D341Med (cell line): ENCODE results near the gene BNIP1.

Experiments used
- DNase-seq: peaks from one replicate; pipeline ENCODE4 v3.0.0; 2012; ENCODE audit warnings: low spot score

Gene BNIP1

DNA sequence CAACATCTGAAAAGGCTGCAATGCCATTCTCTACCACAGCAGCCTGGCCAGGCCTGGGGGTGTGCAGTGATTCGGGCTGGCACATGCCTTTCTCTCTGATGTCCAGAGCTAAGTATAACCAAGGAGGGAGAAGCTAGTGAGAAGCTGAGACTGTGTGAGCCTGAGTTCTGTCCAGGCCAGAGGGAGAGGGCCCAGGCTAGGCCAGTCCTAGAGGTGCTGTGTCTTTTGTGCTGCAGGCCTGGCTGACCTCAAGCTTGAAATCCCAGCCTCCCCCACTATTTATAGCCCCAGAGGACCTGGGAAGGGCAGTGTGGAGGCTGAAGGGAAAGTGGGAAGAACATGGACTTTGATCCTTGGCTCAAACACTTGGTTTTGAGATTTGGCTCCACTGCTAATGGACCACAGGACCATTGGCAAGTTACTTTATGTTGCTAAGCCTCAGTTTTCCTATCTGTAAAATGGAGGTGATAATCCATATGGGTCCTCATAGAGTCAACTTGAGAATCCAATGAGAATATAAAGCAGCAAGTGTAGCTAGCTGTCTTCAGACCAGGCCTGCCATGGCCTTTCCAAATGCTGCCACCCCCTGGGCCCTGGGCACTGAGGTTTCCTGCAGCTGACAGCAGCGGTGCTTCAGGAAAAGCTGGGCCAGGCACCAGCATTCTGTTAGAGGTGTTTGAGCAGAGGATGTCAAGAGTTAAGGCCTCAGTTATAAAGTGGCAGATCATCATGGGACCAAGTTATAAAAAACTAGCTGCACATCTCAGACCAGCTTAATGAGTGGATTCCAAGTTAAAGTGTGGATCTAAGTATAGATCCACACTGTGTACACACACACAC is 21.1 kb downstream of the BNIP1 start:
- DNase-seq = no peak

DNA sequence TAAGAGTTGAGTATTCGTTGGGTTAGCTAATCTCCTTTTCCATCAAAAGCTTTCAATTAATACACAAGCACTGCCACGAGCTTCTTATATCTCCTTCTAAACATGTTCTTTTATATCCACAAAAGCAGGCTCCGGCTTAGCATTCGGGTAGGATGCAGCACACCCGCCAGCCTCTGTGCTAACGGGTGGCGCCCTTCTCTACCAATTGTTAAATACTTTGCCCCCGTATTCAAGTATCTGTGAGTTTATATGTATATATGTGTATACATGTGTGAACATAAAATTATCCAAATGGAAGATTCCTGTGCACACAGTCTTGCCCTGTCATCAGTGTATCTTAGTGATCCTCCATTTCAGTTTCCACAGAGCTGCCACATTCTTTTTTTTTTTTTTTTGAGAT is 27.8 kb downstream of the BNIP1 start:
- DNase-seq = no peak

DNA sequence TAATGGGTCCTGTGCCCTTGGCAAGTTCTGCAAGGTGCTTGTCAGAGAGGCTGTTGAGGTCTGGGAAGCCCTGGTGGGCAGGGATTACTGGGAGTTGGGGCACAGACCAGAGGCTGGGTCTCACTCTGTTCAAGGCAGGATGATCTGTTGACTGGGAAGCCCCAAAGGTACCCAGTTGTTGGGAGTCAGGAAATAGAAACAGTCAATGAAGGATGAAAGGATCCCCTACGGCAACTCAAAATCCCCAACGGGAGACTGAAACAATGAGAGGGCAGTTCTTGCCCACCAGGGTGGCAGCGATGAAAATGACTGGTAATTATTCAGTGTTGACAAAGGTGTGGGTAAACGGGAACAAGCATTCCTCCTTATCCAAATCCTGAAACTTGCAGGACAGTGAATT is 31.2 kb downstream of the BNIP1 start:
- DNase-seq = no peak

DNA sequence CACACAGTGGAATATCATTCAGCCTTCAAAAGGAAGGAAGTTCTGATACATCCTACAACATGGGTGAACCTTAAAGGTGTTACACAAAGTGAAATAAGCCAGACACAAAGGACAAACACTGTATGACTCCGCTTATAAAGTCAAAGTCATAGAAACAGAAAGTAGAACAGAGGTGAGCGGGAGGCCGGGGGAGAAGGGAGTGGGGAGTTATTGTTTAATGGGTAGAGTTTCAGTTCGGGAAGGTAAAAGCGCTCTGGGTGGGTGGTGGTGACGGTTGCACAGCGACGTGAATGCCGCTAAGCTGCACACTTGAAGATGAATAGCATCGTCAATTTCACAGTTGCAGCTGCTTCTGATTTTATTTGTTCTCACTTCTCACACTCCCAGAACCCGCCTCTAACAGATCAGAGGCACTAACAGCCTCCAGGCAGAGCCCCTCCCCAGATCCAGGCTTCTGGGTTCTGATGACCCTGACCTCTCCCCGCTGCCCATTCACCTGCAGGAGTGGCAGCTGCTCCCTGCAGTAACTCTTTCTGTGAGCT is 34.1 kb downstream of the BNIP1 start:
- no peak for DNase-seq

DNA sequence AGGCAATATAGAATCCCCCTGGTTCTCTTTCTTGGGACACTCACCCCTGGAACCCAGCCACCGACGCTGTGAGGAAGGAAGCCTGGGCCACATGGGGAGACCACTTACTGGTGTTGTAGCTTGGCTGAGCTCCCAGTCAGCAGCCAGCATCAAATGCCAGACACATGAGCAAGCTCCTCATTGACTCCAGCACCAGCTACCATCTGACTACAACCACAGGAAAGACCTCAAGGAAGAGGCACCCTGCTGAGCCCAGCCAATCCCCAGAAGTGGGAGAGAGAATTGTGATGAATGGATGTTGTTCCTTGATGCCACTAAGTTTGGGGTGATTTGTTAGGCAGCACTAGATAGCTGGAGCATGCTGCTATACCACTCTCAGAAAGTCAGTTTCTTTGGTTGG is 36.0 kb downstream of the BNIP1 start:
- no peak for DNase-seq

DNA sequence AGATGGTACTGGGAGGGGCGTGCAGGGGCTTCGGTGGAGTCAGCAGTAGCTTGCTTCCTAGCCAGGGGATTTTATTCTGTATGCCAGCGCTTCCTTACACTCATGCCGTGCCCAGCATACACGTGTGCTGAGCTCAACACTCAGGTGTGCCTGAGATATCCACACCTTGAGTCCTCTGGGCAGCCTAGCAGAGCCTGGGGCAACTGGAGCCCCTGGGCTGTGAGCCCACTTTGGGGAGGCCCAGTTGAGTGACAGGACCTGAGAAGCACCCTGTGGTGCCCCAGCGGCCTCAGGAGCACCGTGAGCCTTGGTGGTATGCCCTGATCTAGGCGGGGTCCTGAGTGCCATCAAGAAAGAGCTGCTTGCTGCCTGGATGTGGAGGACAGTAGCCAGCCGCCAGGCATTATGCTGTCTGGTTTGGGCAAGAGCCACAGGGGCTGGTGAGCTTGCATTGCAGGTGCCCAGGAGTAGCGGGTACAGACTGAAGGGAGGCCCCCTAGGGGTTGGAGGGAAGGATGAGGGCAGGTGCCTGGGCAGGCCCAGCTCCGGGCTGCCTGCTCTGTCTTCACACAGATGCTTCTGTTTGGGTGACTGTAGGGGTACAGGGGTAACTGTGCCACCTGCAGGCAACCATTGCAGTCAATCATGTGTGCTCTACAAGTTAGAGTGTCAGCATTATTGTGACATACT is 42.9 kb downstream of the BNIP1 start:
- DNase-seq = peak; percentile 55

DNA sequence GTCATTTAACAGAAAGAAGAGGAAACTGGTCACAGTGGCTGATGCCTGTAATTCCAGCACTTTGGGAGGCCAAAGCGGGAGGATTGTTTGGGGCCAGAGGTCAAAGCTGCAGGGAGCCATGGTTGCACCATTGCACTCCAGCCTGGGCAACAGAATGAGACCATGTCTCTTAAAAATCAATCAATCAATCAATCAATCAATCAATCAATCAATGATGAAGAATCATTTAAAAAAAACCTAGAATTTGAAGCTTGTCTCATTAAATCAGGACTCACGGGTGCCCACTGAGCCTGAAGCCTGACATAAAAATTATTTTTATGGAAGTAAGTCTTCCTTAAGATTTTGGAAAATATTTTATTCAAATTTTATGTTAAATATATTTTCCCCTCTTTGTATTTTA is 43.9 kb downstream of the BNIP1 start:
- DNase-seq = no peak

DNA sequence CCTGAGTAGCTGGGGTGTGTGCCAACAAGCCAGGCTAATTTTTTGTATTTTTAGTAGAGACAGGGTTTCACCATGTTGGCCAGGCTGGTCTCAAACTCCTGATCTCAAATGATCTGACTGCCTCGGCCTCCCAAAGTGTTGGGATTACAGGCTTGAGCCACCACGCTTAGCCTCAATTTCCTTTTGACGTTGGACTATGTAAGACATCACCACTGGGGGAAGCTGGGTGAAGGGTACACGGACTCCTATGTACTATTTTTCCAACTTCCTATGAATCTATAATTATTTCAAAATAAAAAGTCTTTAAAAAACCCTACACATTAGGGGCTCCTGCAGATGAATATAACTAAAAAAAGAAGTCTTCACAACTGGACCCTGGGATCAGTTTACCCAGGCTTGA is 46.7 kb downstream of the BNIP1 start:
- no peak for DNase-seq

DNA sequence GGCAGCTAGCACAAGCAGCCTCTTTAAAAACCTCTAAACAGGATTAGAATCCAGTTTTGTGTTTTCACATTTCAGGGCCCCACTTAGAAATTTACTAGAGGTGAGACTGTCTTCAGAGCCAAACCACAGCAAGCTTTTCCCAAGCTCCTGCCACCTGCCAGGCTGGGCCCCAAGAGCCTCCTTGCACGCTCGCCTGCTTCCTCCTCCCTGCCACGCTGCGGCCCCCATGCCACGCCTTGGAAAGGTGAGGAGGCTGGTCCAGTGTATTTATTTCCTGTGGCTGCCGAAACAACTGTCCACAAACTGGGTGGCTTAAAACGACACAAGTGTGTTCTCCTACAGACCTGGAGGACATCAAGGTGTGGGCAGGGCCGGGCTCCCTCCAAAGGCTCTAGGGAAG is 47.2 kb downstream of the BNIP1 start:
- no peak for DNase-seq

DNA sequence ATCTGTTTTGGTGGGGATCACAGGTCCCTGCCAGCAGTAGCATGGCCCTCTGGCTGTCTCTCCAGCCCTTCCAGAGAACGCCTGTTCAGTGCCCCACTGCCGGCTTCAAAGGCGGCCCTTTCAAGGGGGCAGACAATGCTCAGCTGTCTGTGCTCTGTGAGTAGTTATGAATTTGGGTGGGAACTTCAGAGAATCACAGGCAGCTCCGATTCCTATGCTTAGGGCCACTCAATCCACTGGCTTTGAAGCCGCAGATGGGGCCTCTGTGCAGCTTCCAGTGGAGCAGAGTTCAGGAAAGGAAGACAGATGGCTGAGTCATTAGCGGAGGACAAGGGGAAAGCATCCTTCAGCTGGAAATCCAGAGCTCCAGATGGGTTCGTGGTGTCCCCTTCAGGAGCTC is 48.2 kb downstream of the BNIP1 start:
- DNase-seq = no peak

DNA sequence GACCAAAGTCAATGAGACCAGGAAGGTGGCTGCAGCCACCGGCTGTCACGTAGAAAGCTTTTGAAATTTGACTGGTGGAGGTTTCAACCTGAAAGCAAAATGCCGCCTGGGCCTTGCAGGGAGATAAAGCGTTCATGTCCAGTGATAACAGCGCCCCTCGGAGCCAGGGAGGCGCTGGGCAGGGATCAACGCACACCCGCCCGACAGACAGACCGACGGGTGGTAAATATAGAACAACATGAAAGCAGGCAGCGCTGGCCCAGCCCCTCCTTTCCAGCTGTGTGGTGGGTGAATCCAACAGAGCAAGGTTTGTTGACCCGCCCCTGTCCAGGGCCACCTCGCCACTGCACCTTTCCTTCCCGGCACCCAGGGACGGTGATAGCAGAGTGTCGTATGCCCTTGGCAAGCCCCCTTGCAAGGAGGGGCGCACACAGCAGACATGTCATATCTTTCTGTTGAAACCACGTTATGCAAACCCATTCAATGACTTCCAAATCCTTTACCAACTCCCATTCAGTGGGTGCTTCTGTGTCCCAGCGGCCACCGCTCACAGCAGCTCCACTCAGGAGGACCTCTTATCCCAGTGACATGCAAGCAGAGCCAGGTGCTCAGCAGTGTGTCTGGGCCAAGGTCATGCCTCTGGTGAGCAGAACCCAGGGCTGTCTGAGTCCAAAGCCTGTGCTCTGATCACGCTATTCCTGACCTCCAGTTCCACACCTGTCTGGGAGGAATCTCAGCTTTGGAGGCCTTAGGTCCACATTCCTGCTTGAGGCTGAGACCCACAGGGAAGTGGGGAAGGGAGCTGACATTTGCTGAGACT is 52.0 kb downstream of the BNIP1 start:
- DNase-seq = no peak

DNA sequence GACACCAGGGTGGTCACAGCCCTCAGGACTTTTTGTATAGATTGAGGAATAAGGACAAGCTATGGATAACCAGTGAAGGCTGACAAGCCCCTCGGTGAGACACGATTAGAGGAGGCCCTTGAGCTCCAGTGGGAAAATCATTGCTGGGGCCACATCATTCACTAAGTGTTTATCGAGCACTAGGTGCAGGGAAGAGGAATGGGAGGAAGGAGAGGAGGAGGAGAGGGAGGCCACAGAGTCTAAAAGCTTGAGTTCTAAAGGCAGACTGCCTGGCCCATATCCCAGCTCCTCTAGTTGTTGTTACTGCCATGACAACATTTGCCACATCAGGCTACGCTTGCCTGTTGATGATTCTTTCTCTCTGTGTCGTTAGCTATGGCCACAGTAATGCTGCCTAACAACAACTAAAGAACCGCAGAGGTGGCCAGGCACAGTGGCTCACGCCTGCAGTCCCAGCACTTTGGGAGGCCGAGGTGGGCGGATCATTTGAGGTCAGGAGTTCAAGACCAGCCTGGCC is 53.1 kb downstream of the BNIP1 start:
- DNase-seq = no peak

DNA sequence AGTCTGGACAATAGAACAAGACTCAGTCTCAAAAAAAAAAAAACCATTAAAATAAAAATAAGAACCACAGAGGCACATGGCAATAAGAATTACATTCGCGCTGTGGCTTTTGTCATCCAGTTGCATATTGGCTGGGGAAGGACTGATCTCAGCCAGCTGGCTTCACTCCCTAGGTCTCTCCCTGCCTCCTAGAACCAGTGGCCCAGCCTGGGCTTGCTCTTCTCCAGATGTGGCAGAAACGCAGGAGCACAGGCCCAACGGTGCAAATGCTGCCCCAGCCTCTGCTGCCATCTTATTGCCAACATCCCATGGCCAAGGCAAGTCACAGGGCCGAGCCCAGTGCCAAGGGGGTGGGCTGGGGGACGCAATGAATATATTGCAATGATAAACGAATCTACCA is 53.7 kb downstream of the BNIP1 start:
- DNase-seq = no peak

DNA sequence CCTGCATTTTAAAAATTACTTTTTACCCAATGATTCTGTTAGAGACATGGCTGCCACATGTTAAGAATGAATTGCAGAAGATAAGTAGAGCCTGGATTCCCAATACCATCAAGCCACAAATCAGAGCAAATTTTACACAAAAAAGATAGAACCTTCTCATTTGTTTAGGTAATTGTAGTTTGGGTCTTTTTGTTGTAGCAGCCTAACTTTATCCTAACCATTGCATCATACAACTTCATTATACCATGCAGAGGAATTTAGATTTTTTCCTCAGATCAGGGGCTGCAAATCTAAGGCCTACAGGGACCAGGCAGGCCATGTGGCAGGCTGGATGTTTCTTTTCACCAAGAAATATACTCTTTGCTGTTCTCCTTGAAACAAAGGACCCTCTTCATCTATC is 56.0 kb downstream of the BNIP1 start:
- DNase-seq = no peak

DNA sequence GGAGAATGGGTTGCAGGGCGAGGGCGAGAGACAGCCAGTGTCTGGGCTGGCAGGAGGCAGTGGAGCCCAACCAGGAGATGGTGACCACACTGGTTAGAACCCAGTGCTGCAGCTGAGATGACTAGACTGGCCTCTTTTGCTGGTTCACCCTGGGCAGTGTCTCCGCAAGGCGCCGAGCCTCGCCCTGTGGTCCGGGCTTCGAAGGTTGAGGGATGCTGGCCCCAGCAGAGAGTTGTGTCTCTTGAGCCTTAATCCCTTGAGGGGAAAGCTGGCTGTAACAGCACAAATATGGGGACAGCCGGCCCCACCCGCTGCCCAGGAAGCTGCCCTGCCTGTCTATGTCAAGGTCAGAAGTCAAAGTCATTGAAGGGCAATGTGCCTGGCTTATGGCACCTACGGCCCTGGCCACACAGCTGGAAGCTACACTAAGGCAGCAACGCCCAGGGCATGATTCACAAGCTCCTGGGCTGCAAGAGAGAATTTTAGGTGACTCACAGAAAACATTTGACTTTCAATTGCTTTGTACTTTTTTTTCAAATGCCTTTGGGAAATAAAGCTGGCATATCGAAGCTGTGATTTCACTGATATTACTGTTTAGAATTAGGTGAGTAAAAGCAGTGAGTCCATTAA is 57.4 kb downstream of the BNIP1 start:
- no peak for DNase-seq

DNA sequence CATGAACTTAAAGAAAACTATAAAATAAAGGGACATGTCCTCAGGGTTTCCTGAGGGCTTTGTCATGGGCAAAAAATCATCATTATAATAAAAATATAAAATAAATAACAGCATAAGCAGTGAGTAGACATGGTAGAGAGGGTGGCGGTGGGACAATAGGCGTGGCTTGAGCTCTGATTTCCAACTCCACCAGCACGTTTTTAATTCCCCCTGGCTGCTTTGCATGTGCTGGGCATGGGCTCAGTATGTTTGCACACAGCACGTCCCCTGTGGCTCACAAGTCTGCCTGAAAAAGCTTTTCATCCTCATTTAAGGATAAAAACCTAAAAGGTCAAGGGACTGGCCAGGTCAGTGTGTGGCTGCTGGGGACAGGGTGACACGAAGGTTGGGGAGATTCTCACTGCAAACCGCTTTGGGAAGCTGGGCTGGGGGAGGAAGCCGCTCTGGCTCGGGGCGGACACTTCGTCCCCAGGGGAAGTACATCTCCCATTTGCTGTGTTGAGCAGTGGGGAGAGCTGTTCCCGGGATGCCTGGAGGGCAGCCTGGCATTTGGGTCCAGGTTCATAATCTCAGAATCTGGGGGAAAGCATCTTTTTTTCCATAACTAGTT is 58.0 kb downstream of the BNIP1 start:
- no peak for DNase-seq

DNA sequence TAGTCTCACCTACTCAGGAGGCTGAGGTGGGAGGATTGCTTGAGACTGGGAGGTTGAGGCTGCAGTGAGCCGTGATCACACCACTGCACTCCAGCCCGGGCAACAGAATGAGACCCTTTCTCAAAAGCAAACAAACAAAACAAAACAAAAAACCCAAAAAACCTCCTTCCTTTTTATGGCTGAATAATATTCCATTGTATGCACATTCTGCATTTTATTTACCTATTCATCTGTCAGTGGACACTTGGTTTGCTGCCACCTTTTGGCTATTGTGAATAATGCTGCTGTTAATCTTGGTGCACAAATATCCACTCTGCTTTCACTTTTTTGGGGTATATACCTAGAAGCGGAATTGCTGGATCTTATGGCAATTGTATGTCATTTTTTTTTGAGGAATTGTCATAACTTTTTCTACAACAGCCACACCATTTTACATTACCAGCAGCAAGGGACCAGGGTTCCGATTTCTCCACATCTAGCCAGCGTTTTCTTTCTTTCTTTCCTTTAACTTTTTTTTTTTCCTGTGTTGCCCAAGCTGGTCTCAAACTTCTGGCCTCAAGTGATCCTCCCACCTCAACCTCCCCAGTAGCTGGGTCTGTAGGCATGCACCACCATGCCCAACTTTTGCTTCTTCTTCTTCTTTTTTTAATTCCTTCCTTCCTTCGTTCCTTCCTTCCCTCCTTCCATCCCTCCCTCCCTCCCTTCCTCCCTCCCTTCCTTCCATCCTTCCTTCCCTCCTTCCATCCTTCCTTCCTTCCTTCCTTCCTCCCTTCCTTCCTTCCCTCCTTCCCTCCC is 60.1 kb downstream of the BNIP1 start:
- no peak for DNase-seq

DNA sequence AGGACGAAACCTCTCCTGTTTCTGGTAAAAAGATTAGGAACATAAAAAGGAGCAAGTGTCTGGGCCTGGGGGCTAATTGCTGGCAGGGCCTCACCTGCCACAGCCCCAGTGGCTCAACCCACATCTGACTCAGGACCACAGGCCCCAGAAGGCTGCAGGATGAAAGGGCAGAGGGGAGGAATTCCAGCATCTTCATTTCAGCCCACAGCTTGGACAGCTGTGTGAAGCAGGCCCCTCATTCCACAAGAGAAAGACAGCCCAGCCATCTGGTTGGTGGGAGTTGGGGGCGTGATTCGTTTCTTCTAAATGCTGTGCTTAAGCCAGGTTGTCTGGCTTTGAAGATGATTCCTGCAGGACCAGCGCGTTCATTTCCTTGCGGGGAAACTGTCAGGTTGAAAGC is 61.6 kb downstream of the BNIP1 start:
- DNase-seq = no peak

DNA sequence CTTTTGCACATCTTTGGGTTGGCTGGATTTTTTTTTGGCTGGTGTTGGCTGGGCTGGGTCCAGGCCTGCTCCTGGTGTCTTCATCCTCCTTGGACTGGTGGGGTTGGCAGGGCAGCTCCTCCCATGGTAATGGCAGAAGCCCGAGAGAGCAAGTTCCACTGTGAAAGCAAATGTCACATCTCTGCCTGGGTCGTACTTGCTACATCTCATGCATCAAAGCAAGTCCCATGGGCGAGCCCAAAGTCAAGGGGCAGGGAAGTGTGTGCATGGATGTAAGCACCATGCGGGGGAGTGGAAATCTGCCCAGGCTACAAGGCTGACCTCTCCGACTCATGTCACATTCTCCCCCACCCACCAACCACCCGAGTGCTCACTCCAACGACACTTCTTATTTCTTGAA is 64.0 kb downstream of the BNIP1 start:
- no peak for DNase-seq

DNA sequence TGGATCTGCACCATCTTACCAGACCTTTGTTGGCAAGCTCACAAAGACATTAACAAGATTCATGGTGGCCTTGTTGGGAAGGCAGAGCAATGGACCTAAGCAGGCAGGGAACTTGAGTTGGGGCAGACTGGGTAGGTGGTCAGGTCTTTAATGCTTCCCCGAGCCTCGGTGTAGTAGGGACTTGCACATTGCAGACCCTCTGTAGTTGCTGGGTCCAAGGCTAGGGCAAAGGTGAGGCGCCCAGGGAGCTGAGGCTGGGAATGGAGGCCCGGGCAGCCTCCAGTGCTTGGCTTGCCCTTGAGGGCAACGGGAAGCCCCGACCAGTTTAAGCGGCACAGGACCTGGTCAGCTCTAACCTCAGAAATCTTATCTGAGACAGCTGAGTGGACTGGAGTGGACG is 66.5 kb downstream of the BNIP1 start:
- no peak for DNase-seq

DNA sequence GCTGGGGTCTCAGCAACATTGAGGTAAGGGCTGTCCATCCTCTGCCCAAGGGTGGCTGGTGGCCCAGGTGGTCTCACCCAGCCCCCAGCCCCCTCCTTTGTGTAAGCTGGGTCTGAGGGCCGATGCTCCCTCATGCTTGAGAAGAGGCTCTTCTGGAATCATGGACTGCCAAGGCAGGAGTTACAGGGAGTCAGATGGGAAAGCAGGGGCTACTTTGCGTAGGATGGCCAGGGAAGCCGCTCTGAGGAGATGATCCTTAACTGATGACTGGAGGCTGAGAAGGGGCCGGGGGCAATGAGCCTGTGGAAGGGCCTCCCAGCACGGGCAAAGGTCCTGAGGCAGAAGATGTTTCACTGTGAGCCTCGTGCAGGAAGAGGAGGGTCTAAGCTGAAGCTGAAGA is 67.0 kb downstream of the BNIP1 start:
- no peak for DNase-seq
